K562 (cell line): ENCODE data around the gene DARS2. TPM values are rescaled to one million over a fixed set of nuclear protein-coding genes. Genes with fewer than 3 reads are reported as not detected.

ENCODE experiments used
- ATAC-seq: fragments of 200-7000 bp; cut with Tn5 transposase; 3 replicates; pipeline ENCODE4 v1.9.1; 2020; ENCODE audit warnings: moderate library complexity
- BruUV-seq: library from RNA; stranded (reverse); fragments of 400-500 nt; replicated peaks from 2 replicates; lab custom pipeline; 2021; lab: Mats Ljungman, UMichigan
- CTCF ChIA-PET: fragments of 300-600 bp; formaldehyde crosslinking; extraction: SDS; loops from one replicate; lab custom pipeline; 2021; ENCODE audit warnings: low intra/inter-chr PET ratio; lab: Yijun Ruan, JAX
- POLR2A ChIA-PET: fragments of 300-600, 350-650 bp; sonication (Branson Sonifier 250); formaldehyde crosslinking; extraction: SDS; loops from one replicate; lab custom pipeline; 2021; ENCODE audit warnings: antibody characterized with exemption, inconsistent platforms; lab: Yijun Ruan, JAX
- DNase-seq, 4 experiments: peaks; one replicate each; pipeline versions ENCODE4 v3.0.0 to v3.0.0-alpha.2; 2011 to 2018; ENCODE audit warnings: low spot score in 3 of 4, mixed read lengths in 3 of 4; ENCODE audit errors: extremely low read depth in 1 of 4
- FAIRE-seq: peaks from 2 replicates; lab custom pipeline; 2011; peaks lifted over from hg19 to GRCh38; lab: Jason Lieb, UNC
- H2AFZ ChIP-seq: 2 replicates; pipeline ENCODE4 v1.6.0; 2011; ENCODE audit warnings: low read depth, low read length, control low read depth, inconsistent platforms
- H3K27ac ChIP-seq: fragments of 200-600 bp; 3 replicates; pipeline ENCODE4 v1.8.0; 2011; ENCODE audit warnings: low read depth, mild to moderate bottlenecking, control low read depth, inconsistent platforms, low read length, moderate library complexity, mixed read lengths; ENCODE audit errors: extremely low read depth
- H3K27me3 ChIP-seq, 2 experiments: fragments of 300-600 bp in 1 of 2; 2 replicates in 1 of 2; 3 replicates in 1 of 2; pipeline versions ENCODE4 v1.6.0 to v1.8.0; 2011; ENCODE audit warnings: inconsistent platforms in 2 of 2, low read length in 2 of 2, mild to moderate bottlenecking in 1 of 2, mixed read lengths in 1 of 2, moderate library complexity in 1 of 2; ENCODE audit not compliant: control insufficient read depth in 2 of 2, insufficient read depth in 2 of 2
- H3K36me3 ChIP-seq: fragments of 300-600 bp; 3 replicates; pipeline ENCODE4 v1.8.0; 2011; ENCODE audit warnings: mild to moderate bottlenecking, low read length, inconsistent platforms; ENCODE audit not compliant: control insufficient read depth, insufficient read depth
- H3K4me1 ChIP-seq, 2 experiments: fragments of 200-600 bp in 1 of 2; replicated peaks in 1 of 2; 2 replicates in 1 of 2; 3 replicates in 1 of 2; pipeline versions ENCODE4 v1.5.1 to v1.8.0; 2011; ENCODE audit warnings: inconsistent platforms in 2 of 2, low read length in 2 of 2, mild to moderate bottlenecking in 1 of 2, mixed read lengths in 1 of 2, moderate library complexity in 1 of 2; ENCODE audit not compliant: control insufficient read depth in 2 of 2, insufficient read depth in 2 of 2
- H3K4me2 ChIP-seq: 2 replicates; pipeline ENCODE4 v1.6.1; 2011; ENCODE audit warnings: low read length, control low read depth, inconsistent platforms, mixed read lengths; ENCODE audit not compliant: insufficient read depth
- H3K4me3 ChIP-seq: fragments of 200-600 bp; sonication (generic), shearing (Covaris generic); 2 replicates; pipeline ENCODE4 v1.5.1; 2016; ENCODE audit warnings: control low read depth, inconsistent platforms
- H3K79me2 ChIP-seq: fragments of 200-600 bp; 3 replicates; pipeline ENCODE4 v1.8.0; 2011; ENCODE audit warnings: low read length, inconsistent platforms; ENCODE audit not compliant: control insufficient read depth, insufficient read depth
- H3K9ac ChIP-seq, 2 experiments: 2 replicates each; pipeline versions ENCODE4 v1.6.0 to v1.6.1; 2011; ENCODE audit warnings: low read depth in 2 of 2, low read length in 2 of 2, control low read depth in 1 of 2, inconsistent platforms in 1 of 2, mild to moderate bottlenecking in 1 of 2, mixed read lengths in 1 of 2; ENCODE audit not compliant: insufficient read depth in 1 of 2
- H3K9me1 ChIP-seq: one replicate; pipeline ENCODE4 v1.6.0; 2011; ENCODE audit warnings: inconsistent platforms, mild to moderate bottlenecking, low read length, moderate library complexity; ENCODE audit not compliant: control insufficient read depth, insufficient read depth
- H3K9me3 ChIP-seq: replicated peaks from 2 replicates; pipeline ENCODE4 v1.5.1; 2011; ENCODE audit warnings: low read depth, low read length, inconsistent platforms; ENCODE audit not compliant: control insufficient read depth, insufficient read depth
- H4K20me1 ChIP-seq: replicated peaks from 2 replicates; pipeline ENCODE4 v1.6.1; 2011; ENCODE audit warnings: low read length, inconsistent platforms, mixed read lengths; ENCODE audit not compliant: control insufficient read depth, insufficient read depth
- ARHGAP35 ChIP-seq: fragments of 450-650 bp; IDR thresholded peaks from 2 replicates; pipeline ENCODE4 v1.6.1; 2018; ENCODE audit not compliant: partially characterized antibody
- CBX8 ChIP-seq: fragments of 200-600 bp; sonication (generic); IDR thresholded peaks from 2 replicates; pipeline ENCODE4 v1.6.1; 2012; ENCODE audit warnings: borderline replicate concordance, mixed run types, low read depth, mild to moderate bottlenecking, moderate library complexity, mixed read lengths, low read length, control low read depth, inconsistent platforms; ENCODE audit not compliant: poor library complexity, severe bottlenecking; ENCODE audit errors: extremely low read depth
- ELF2 ChIP-seq: fragments of 250-450 bp; sonication (Bioruptor Pico); IDR thresholded peaks from 2 replicates; pipeline ENCODE4 v1.5.0; 2021; ENCODE audit warnings: mild to moderate bottlenecking
- HDAC2 ChIP-seq: fragments of 450-650 bp; IDR thresholded peaks from 2 replicates; pipeline ENCODE4 v1.6.1; 2016; ENCODE audit warnings: mild to moderate bottlenecking
- KDM2B ChIP-seq: fragments of 250-450 bp; sonication (Bioruptor Pico); IDR thresholded peaks from 2 replicates; pipeline ENCODE4 v1.8.0; 2021; ENCODE audit warnings: mild to moderate bottlenecking, moderate library complexity
- NBN ChIP-seq: fragments of 450-650 bp; IDR thresholded peaks from 2 replicates; pipeline ENCODE4 v1.6.1; 2016; ENCODE audit warnings: low read depth, mild to moderate bottlenecking
- NFATC3 ChIP-seq: fragments of 450-650 bp; IDR thresholded peaks from 2 replicates; pipeline ENCODE4 v1.6.1; 2017; ENCODE audit warnings: mild to moderate bottlenecking
- PURB ChIP-seq: sonication (generic); formaldehyde crosslinking; IDR thresholded peaks from 2 replicates; pipeline ENCODE4 v1.9.0; 2021; ENCODE audit warnings: low read depth, mild to moderate bottlenecking, missing genetic modification reagents
- SAFB ChIP-seq: fragments of 200-400 bp; formaldehyde crosslinking; IDR thresholded peaks from 2 replicates; pipeline ENCODE4 v1.6.1; 2017; ENCODE audit warnings: low read depth, low read length, borderline replicate concordance
- SPI1 ChIP-seq: IDR thresholded peaks from 2 replicates; pipeline ENCODE4 v1.6.1; 2011; ENCODE audit warnings: low read depth, low read length, control low read depth, borderline replicate concordance
- WGBS: fragments of 100-300 bp; shearing (Covaris generic); methylation state at CpG from one replicate; pipeline ENCODE4 v1.1.6; 2016; ENCODE audit warnings: low coverage, mixed read lengths; ENCODE audit not compliant: insufficient coverage; ENCODE audit errors: missing lambda C conversion rate; 5-methylcytosine and 5-hydroxymethylcytosine counted together
- in situ Hi-C: fragments of 300-500 bp; cut with MboI; formaldehyde crosslinking; loops from 4 replicates; pipeline ENCODE4 v1.15.0; 2018; ENCODE audit warnings: inconsistent platforms, mixed read lengths
- intact Hi-C: fragments of 100-400 bp; cut with micrococcal nuclease; formaldehyde crosslinking; loops from 2 replicates; pipeline ENCODE4 v1.14.2; 2022
- polyA plus RNA-seq, 8 experiments: library from polyadenylated mRNA; depleted of rRNA in 4 of 8; stranded (reverse) in 5 of 8; unstranded in 3 of 8; fragments of >200 nt; fragmentation: Nextera tagmentation in 2 of 8; fragmentation: Illumina TruSeq in 1 of 8; extraction: Ambion mirVana in 2 of 8; extraction: Trizol in 1 of 8; gene quantifications; 2 replicates each; pipeline versions ENCODE4 v1.2.1 to v1.2.3, GENCODE V29; 2011 to 2014; ENCODE audit warnings: inconsistent platforms in 1 of 8, missing spikeins in 1 of 8
- total RNA-seq, 7 experiments: library from RNA; depleted of rRNA in 6 of 7; stranded (reverse); fragments of >200 nt in 6 of 7; fragmentation: Illumina TruSeq in 2 of 7; extraction: Trizol in 2 of 7; gene quantifications; 2 replicates each; pipeline versions ENCODE4 v1.2.1 to v1.2.3, GENCODE V29; 2011 to 2021; ENCODE audit warnings: low replicate concordance in 1 of 7
- TF ChIP-seq, protein P1 (sequence below), 2 experiments: fragments of 450-650 bp in 1 of 2; sonication (generic) in 1 of 2; formaldehyde crosslinking in 1 of 2; IDR thresholded peaks in 1 of 2; conservative IDR thresholded peaks in 1 of 2; 2 replicates each; pipeline versions ENCODE4 v1.6.1 to v1.8.1; 2016 to 2023; ENCODE audit warnings: mild to moderate bottlenecking in 2 of 2, moderate library complexity in 2 of 2, inconsistent platforms in 1 of 2, missing genetic modification reagents in 1 of 2
- TF ChIP-seq, protein P2 (sequence below): fragments of 450-650 bp; formaldehyde crosslinking; IDR thresholded peaks from 2 replicates; pipeline ENCODE4 v1.4.0; 2022; ENCODE audit warnings: mild to moderate bottlenecking, moderate library complexity
- TF ChIP-seq, protein P3 (sequence below): fragments of 200-400 bp; formaldehyde crosslinking; IDR thresholded peaks from 2 replicates; pipeline ENCODE4 v1.6.1; 2017; ENCODE audit warnings: mild to moderate bottlenecking, low read depth, low read length, moderate library complexity
- TF ChIP-seq, protein P4 (sequence below): sonication (generic); formaldehyde crosslinking; IDR thresholded peaks from 2 replicates; pipeline ENCODE4 v1.9.0; 2022; ENCODE audit warnings: mild to moderate bottlenecking, missing genetic modification reagents
- TF ChIP-seq, protein P5 (sequence below), 2 experiments: fragments of 450-650 bp; IDR thresholded peaks; 2 replicates each; pipeline ENCODE4 v1.6.1; 2016

The DARS2 gene
- total and polyA plus RNA-seq, 9 of the 15 experiments (the other 6 are each of a cell fraction or from before 2014, with no cell fraction given): 36.4 to 96.7 (median 68.6) TPM

DNA sequence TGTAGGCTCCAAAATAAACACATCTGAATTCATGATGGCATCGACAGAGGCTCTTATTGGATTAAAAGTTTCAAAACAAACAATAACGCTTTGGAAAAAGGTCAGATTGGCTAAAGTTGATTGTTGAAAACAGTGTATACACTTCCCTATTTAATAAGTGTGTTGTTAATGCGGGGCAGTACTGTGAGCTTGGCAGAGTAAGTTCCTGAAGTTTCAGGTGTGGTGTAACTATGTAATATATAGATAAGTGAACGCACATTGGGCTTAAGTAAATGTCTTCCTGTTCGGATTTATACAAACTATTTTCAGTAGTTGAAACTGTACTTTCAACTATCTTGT lies 44.5 kb downstream of the DARS2 start:
- Histone ChIP-seq H3K9me1 (peaks cover 2% of the 10 kb centered on the region), H3K4me1 (peaks cover 17 to 34% of the 10 kb centered on the region in 2 experiments), H2AFZ (peak overlapping the region; percentile 89), H3K4me3 (peak overlapping the region; percentile 86), H3K4me2 (peak overlapping the region; percentile 100), H4K20me1 (peaks cover 34% of the 10 kb centered on the region), H3K36me3 (peaks cover 50% of the 10 kb centered on the region), H3K9me3 (no peaks in the 10 kb centered on the region), H3K79me2 (peaks cover 74% of the 10 kb centered on the region), H3K27me3 (no peaks in the 10 kb centered on the region; a peak in 1 of 5 replicates), H3K9ac (peak overlapping the region; percentile 66 to 94; a peak in 3 of 4 replicates), H3K27ac (peak overlapping the region; percentile 93)
- FAIRE-seq (no peak), DNase-seq (no peak), ATAC-seq (no peak)
- WGBS: 3% methylated on average over 5 of the region's 5 CpGs
- POLR2A ChIA-PET: interaction anchor here (0.8 to 9.7 kb wide), 24 partner anchors 8 to 439 kb away, joined by 3 to 183 read pairs (median 6); partner anchors contain the start of genes CENPL, DARS2, RC3H1 and SERPINC1
- intact Hi-C loops (loop anchor here (2.0 to 5.0 kb wide), 3 partner anchors 46 to 392 kb away; partner anchors contain the start of gene PRDX6), in situ Hi-C loops (no loop called here)
- BruUV-seq: TSS peak; percentile 56
- CTCF ChIA-PET: interaction anchor here (0.6 kb wide), 2 partner anchors 181 to 834 kb away, joined by 4 to 6 read pairs; no protein-coding TSS in a partner anchor
- TF ChIP-seq ARHGAP35: no peak
- TF ChIP-seq, protein P1, sequence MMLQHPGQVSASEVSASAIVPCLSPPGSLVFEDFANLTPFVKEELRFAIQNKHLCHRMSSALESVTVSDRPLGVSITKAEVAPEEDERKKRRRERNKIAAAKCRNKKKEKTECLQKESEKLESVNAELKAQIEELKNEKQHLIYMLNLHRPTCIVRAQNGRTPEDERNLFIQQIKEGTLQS (IDR thresholded peaks at IDR 0.05): no peak
- TF ChIP-seq, protein P1 (CRISPR knock-in tag; conservative IDR thresholded peaks at IDR 0.05): peak; percentile 10; the same call in 1 of the 2 replicates
- TF ChIP-seq SAFB: no peak
- TF ChIP-seq HDAC2: no peak
- 0 out of 2 replicates have a peak, but pooled peaks have one; percentile 7 for TF ChIP-seq NBN
- TF ChIP-seq, protein P2, sequence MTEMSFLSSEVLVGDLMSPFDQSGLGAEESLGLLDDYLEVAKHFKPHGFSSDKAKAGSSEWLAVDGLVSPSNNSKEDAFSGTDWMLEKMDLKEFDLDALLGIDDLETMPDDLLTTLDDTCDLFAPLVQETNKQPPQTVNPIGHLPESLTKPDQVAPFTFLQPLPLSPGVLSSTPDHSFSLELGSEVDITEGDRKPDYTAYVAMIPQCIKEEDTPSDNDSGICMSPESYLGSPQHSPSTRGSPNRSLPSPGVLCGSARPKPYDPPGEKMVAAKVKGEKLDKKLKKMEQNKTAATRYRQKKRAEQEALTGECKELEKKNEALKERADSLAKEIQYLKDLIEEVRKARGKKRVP (CRISPR knock-in tag): no peak
- TF ChIP-seq, protein P3, sequence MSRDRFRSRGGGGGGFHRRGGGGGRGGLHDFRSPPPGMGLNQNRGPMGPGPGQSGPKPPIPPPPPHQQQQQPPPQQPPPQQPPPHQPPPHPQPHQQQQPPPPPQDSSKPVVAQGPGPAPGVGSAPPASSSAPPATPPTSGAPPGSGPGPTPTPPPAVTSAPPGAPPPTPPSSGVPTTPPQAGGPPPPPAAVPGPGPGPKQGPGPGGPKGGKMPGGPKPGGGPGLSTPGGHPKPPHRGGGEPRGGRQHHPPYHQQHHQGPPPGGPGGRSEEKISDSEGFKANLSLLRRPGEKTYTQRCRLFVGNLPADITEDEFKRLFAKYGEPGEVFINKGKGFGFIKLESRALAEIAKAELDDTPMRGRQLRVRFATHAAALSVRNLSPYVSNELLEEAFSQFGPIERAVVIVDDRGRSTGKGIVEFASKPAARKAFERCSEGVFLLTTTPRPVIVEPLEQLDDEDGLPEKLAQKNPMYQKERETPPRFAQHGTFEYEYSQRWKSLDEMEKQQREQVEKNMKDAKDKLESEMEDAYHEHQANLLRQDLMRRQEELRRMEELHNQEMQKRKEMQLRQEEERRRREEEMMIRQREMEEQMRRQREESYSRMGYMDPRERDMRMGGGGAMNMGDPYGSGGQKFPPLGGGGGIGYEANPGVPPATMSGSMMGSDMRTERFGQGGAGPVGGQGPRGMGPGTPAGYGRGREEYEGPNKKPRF: no peak
- TF ChIP-seq, protein P4, sequence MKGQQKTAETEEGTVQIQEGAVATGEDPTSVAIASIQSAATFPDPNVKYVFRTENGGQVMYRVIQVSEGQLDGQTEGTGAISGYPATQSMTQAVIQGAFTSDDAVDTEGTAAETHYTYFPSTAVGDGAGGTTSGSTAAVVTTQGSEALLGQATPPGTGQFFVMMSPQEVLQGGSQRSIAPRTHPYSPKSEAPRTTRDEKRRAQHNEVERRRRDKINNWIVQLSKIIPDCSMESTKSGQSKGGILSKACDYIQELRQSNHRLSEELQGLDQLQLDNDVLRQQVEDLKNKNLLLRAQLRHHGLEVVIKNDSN (CRISPR knock-in tag): no peak
- TF ChIP-seq, protein P5, sequence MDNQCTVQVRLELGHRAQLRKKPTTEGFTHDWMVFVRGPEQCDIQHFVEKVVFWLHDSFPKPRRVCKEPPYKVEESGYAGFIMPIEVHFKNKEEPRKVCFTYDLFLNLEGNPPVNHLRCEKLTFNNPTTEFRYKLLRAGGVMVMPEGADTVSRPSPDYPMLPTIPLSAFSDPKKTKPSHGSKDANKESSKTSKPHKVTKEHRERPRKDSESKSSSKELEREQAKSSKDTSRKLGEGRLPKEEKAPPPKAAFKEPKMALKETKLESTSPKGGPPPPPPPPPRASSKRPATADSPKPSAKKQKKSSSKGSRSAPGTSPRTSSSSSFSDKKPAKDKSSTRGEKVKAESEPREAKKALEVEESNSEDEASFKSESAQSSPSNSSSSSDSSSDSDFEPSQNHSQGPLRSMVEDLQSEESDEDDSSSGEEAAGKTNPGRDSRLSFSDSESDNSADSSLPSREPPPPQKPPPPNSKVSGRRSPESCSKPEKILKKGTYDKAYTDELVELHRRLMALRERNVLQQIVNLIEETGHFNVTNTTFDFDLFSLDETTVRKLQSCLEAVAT (IDR thresholded peaks at IDR 0.05): peak in 1 of 2 experiments; percentile 0; a peak in 1 of 4 replicates
- no peak for TF ChIP-seq CBX8
- TF ChIP-seq KDM2B (CRISPR knock-in tag): 0 out of 2 replicates have a peak, but pooled peaks have one; percentile 7
- peak; percentile 62; the same call in 1 of the 2 replicates for TF ChIP-seq ELF2 (CRISPR knock-in tag)
- TF ChIP-seq SPI1: peak; percentile 67; the same call in 1 of the 2 replicates
- TF ChIP-seq PURB (CRISPR knock-in tag): no peak
- TF ChIP-seq NFATC3: no peak
